HTERT RPE-1 (cell line): ENCODE results near the gene TNRC18.

Experiments
- in situ Hi-C: fragments of 300-500 bp; cut with MboI; formaldehyde crosslinking; loops from 4 replicates; pipeline ENCODE4 v1.14.3; 2020; ENCODE audit warnings: low sequenced_read_pairs

TNRC18 gene

DNA sequence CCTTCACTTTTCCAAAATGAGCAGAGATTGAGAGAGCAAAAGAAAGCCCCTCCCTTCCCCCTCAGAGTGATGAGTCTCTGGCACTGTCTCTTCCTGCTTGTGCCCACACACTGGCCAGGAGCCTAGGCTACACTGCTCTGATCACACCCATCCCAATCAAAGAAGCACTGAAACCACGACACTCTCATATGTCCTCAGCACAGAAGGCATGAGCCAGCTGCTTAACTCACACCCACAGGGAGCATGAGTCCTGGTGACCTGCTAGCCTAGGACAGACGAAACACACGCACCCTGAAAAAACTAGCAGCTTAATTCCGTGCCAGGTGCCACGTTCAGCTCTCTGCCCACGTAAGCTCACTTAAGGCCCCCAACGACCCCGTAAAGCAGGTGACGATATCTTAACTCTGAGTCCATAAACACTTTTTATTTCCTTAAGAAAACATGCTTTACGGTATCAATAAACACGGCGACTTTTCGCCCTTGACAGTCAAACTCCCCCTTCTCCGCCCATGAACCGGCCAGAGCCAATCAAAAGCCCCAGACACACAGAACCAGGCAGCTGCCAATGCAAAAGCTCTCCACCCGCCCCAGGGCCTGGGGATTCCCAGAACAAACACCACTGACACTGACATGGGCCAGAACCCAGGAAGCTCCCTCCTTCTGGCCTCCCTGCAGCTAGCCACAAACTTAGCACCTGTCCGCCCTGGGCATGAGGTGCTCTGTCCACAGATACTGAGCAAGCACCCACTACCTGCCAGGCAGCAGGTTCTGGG is 69.0 kb downstream of the TNRC18 start:
- in situ Hi-C loops = no loop called here

GRCh38 chr7:5352440-5353010 is 71.1 kb downstream of the TNRC18 start:
- in situ Hi-C loops = no loop called here

DNA sequence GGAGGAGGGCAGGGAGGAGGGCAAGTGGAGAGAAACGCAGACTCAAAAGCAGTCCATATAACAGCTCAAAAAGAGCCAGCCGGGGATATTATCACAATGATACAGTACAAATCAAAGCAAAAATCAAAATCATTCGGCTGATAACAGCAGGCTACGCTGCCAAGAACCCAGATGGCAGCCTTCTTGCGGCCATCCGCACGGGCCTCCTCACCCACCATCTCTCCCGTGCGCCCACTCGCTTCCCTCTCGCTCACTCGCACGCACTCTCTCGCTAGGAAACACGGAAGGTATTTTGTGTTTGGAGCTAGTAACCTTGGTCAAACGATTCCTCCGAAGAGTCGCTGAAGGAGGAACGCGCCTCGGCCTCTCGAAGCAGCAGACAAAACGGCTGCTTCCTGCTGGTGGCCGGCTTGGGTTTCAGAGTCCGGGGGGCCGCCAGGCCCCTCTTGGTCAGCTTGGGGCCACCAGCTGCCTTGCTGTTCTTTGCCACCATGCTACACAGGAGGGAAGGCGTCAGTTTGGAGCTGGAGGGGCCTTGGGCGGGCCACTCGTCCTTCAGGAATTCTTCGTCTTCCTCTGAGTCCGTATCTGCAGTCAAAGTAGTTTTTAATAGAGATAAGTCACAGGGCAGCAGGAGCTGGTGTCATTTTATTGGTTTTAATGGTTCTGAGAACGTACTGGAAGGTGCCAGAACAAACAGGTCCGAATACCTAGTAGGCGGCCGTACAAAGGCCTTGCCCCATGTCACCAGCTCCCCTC is 71.9 kb downstream of the TNRC18 start:
- in situ Hi-C loops = no loop called here

- in situ Hi-C loops = no loop called here
These were observed 72.8 kb downstream of the TNRC18 start for GRCh38 chr7:5350600-5351385.

- in situ Hi-C loops = no loop called here
These were observed 73.5 kb downstream of the TNRC18 start for GRCh38 chr7:5350174-5350463.

GRCh38 chr7:5349437-5350173 is 74.0 kb downstream of the TNRC18 start:
- in situ Hi-C loops = no loop called here

GRCh38 chr7:5349005-5349380 is 74.6 kb downstream of the TNRC18 start:
- in situ Hi-C loops = no loop called here

DNA sequence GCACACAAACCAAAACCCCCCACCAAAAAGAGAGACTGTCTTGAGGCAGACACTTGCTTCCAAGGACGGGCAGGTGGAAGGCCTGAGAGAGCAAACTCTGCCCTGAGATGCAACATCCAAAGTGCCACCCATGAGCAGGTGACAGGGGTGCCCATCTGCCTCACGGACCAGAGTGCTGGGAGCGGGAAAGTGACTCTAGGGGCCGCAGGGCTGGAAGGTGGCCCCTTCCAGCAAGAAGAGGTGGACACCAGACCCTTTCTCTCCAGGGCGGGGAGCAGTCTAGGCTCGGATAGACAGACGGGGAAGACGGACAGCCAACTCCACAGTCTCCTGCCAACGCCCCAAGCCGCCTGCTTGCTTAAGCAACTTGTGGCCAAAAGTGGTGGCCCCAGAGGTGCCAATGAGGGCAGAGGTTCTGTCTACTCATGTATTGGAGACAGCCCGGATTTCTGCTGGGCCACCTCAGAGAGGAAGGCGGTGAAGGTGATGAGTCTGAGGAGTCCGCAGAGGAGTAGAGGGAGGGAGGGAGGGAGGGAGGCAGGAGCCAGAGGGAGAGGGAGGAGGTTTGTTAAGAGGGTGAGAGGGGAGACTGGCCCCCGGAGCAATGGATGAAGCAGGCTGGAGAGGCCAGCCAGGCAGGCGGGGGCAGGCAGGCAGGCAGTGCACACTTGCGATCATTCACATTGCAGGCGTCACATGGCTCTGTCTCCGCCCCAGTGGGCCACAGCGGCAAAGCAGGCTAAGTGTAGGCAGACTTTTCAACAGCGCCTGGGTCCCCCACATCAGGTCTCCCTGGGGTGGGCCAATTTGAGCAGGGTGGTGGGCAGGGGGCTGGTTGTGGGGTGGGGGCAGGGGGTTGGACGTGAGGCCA is 75.3 kb downstream of the TNRC18 start:
- in situ Hi-C loops = no loop called here

- in situ Hi-C loops = no loop called here
These were observed 78.0 kb downstream of the TNRC18 start for GRCh38 chr7:5345671-5346070.

DNA sequence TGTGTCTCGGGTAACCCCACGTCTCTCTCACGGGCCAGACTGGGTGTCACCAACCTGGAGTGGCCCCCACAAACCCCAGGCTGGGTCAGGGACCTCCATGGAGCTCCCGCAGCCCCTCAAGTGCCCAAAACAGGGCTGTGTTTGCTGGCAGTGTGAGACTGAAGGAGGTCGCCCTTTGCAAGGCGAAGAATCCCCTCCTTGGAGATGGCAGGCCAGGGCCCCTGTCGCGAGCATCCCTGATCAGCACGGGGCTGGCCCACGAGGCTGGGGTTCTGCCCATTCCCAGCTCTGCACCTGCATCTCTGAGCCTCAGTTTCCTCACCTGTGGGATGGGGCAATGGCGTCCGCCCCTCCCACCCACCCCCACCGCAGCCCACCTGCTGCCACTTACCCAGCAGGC is 78.5 kb downstream of the TNRC18 start:
- in situ Hi-C loops = no loop called here

DNA sequence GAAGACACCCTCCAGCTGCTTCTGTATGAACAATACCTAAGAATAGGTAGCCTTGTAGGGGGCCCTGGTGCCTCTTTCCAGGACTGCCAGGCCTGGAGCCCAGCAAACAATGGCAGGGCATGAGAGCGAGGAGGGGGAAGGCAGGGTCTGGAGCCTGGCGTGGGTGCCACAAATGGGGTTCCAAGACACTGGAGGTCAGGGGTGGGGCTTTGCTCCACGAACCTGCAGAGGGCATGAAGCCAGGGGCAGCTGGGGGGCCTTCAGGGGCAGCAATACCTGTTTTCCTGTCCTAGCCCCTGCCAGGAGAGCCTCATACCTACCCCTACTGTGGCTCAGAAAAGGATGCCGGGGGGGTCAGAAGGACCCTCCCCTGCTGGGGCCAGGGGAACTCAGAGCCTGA is 79.3 kb downstream of the TNRC18 start:
- in situ Hi-C loops = no loop called here

DNA sequence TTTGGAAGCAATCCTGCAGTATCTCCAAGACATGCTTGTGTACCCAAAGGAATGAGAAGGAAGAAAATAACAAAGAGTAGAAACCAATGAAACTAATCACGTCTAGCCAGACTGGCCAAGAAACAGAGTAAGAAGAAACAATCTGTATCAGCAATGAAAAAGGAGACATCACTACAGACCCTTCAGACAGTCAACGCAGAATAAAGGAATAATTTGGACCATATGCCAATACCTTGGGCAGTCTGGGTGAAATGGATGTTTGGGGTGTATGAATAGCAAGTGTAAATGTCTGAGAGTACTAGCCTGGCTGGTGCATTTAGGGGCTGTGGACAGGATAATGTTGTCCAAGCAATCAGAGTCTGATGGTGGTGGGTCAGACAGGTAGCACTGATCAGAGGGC is 79.8 kb downstream of the TNRC18 start:
- in situ Hi-C loops = no loop called here

GRCh38 chr7:5342631-5343030 is 81.0 kb downstream of the TNRC18 start:
- in situ Hi-C loops = no loop called here

- in situ Hi-C loops = no loop called here
These were observed 83.7 kb downstream of the TNRC18 start for GRCh38 chr7:5339955-5340354.

GRCh38 chr7:5337047-5337446 is 86.6 kb downstream of the TNRC18 start:
- in situ Hi-C loops = no loop called here

- in situ Hi-C loops = no loop called here
These were observed 89.0 kb downstream of the TNRC18 start for GRCh38 chr7:5334671-5335070.

- in situ Hi-C loops = no loop called here
These were observed 90.3 kb downstream of the TNRC18 start for GRCh38 chr7:5333121-5334045.

- in situ Hi-C loops = no loop called here
These were observed 91.1 kb downstream of the TNRC18 start for GRCh38 chr7:5332579-5332978.

- in situ Hi-C loops = no loop called here
These were observed 93.3 kb downstream of the TNRC18 start for GRCh38 chr7:5330288-5330687.
